CD4-positive, CD25-positive, alpha-beta regulatory T cell (primary cell): ENCODE data around the gene PTPRN2. TPM values are rescaled to one million over a fixed set of nuclear protein-coding genes. Genes with fewer than 3 reads are reported as not detected.

ENCODE experiments used
- ATAC-seq, 2 donors: fragments of 150-1000 bp; cut with Tn5 transposase; one replicate each; pipeline ENCODE4 v1.10.0; 2021; ENCODE audit warnings: low read depth in 2 of 2, moderate number of reproducible peaks in 2 of 2, moderate library complexity in 1 of 2
- DNase-seq, 3 donors: peaks; one replicate each; pipeline versions ENCODE4 v3.0.0 to v3.0.0-alpha.2; 2012 to 2022; ENCODE audit warnings: mixed read lengths in 1 of 3
- H3K27ac ChIP-seq: one replicate; pipeline ENCODE4 v1.7.0; 2013; ENCODE audit warnings: mild to moderate bottlenecking, low read length; ENCODE audit not compliant: insufficient read depth, poor library complexity, severe bottlenecking
- H3K27me3 ChIP-seq: one replicate; pipeline ENCODE4 v1.7.0; 2013; ENCODE audit warnings: low read length; ENCODE audit not compliant: control insufficient read depth, insufficient read depth
- H3K36me3 ChIP-seq: one replicate; pipeline ENCODE4 v1.7.0; 2013; ENCODE audit warnings: mild to moderate bottlenecking, low read length, moderate library complexity; ENCODE audit not compliant: control insufficient read depth, insufficient read depth
- H3K4me1 ChIP-seq: 2 replicates; pipeline ENCODE4 v1.7.0; 2013; ENCODE audit warnings: mild to moderate bottlenecking, low read length; ENCODE audit not compliant: insufficient read depth, control insufficient read depth, poor library complexity, severe bottlenecking
- H3K4me3 ChIP-seq: one replicate; pipeline ENCODE4 v1.7.0; 2013; ENCODE audit warnings: low read depth, mild to moderate bottlenecking, low read length, moderate library complexity
- H3K9me3 ChIP-seq, 2 experiments: 1 replicate in 1 of 2; 2 replicates in 1 of 2; pipeline ENCODE4 v1.7.0; 2013; ENCODE audit warnings: low read length in 2 of 2, mild to moderate bottlenecking in 1 of 2, moderate library complexity in 1 of 2; ENCODE audit not compliant: control insufficient read depth in 2 of 2
- H3K27ac Mint-ChIP-seq, 3 donors: one replicate each; pipeline ENCODE4 v1.8.0; 2020 to 2022; ENCODE audit warnings: mild to moderate bottlenecking in 3 of 3, mixed read lengths in 3 of 3, moderate library complexity in 2 of 3
- H3K27me3 Mint-ChIP-seq: one replicate; pipeline ENCODE4 v1.8.0; 2022; ENCODE audit warnings: mild to moderate bottlenecking, mixed read lengths
- H3K36me3 Mint-ChIP-seq: one replicate; pipeline ENCODE4 v1.8.0; 2020; ENCODE audit warnings: mixed read lengths
- H3K4me1 Mint-ChIP-seq, 4 donors: one replicate each; pipeline ENCODE4 v1.8.0; 2020 to 2022; ENCODE audit warnings: mixed read lengths in 4 of 4, mild to moderate bottlenecking in 1 of 4
- H3K4me3 Mint-ChIP-seq, 4 donors: one replicate each; pipeline ENCODE4 v1.8.0; 2020 to 2022; ENCODE audit warnings: mild to moderate bottlenecking in 4 of 4, mixed read lengths in 4 of 4, moderate library complexity in 3 of 4
- H3K9me3 Mint-ChIP-seq, 7 donors: one replicate each; pipeline ENCODE4 v1.8.0; 2020 to 2022; ENCODE audit warnings: mixed read lengths in 7 of 7, mild to moderate bottlenecking in 3 of 7, moderate library complexity in 2 of 7
- polyA plus RNA-seq, 4 donors: library from polyadenylated mRNA; unstranded; fragments of 300-500 nt; fragmentation: Illumina TruSeq; gene quantifications; one replicate each; pipeline ENCODE4 v1.2.3, GENCODE V29; 2021
- total RNA-seq: library from RNA; stranded (reverse); gene quantifications from one replicate; pipeline ENCODE4 v1.2.3, GENCODE V29; 2022

PTPRN2 gene
- total and polyA plus RNA-seq, 5 donors from 2014 or later: 1.6 to 4.7 (median 2.7) TPM

DNA sequence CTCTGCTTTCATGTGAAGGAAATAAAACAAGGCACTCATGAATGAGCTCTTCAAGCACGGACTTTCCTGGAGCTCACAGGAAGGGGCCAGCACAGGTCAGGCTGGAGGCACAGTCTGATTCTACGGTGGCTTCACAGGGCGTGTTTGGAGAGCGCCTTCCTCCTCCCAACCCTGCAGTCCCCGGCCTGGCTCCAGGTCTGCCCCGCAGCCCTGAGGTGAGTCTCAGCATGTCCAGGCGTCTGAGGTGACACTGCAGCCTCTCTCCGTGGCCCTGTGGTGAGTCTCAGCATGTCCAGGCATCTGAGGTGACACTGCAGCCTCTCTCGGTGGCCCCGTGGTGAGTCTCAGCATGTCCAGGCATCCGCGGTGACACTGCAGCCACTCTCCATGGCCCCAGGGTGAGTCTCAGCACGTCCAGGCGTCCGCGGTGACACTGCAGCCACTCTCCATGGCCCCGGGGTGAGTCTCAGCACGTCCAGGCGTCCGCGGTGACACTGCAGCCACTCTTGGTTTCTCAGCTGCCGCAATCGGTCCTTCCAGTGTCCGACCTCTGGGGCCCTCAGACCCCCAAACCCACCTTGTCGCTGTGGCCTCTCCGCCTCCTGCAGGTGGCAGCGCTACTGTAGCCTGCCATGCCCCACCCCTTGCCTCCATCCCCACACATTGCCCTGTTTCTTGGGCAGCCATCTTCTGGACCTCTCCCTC, 869.2 kb downstream of the PTPRN2 start:
- no peak for ATAC-seq
- H3K36me3 ChIP-seq: no peaks in the 10 kb centered on the region
- H3K36me3 Mint-ChIP-seq: no peaks in the 10 kb centered on the region
- H3K4me3 ChIP-seq: no peak overlapping the region
- no peaks in the 10 kb centered on the region for H3K4me1 Mint-ChIP-seq
- no peaks in the 10 kb centered on the region for H3K4me1 ChIP-seq
- no peak overlapping the region for H3K4me3 Mint-ChIP-seq
- H3K27me3 ChIP-seq: no peaks in the 10 kb centered on the region
- no peaks in the 10 kb centered on the region for H3K9me3 ChIP-seq
- no peak overlapping the region for H3K27ac ChIP-seq
- no peak overlapping the region for H3K27ac Mint-ChIP-seq
- no peaks in the 10 kb centered on the region for H3K9me3 Mint-ChIP-seq
- no peak for DNase-seq
- no peaks in the 10 kb centered on the region for H3K27me3 Mint-ChIP-seq

- H3K9me3 ChIP-seq: no peaks in the 10 kb centered on the region
- Mint-ChIP-seq H3K36me3 (no peaks in the 10 kb centered on the region), H3K9me3 (no peaks in the 10 kb centered on the region), H3K4me3 (no peak overlapping the region), H3K27me3 (no peaks in the 10 kb centered on the region), H3K27ac (no peak overlapping the region), H3K4me1 (no peaks in the 10 kb centered on the region)
- DNase-seq (no peak), ATAC-seq (no peak)
- H3K4me3 ChIP-seq: no peak overlapping the region
- no peaks in the 10 kb centered on the region for H3K36me3 ChIP-seq
- no peaks in the 10 kb centered on the region for H3K27me3 ChIP-seq
- H3K27ac ChIP-seq: no peak overlapping the region
- H3K4me1 ChIP-seq: no peaks in the 10 kb centered on the region
Observed at GRCh38 chr7:157717211-157718174, 870.1 kb downstream of the PTPRN2 start.

DNA sequence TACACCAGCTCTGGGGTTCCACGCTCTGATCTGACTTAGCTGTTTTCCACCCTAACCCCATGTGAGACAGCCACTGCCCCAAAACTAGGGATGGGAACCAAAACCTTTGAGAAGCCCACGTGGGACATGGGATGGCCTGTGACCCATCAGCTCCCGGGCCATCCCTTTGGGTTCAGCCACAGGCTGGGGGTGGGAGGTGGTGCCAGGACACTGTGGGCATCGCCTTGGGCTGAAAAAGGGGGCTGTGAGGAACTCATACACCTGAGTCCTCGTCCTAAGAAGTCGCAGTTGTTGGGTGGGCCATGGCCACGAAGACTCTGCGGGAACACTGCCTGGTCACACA, 871.7 kb downstream of the PTPRN2 start:
- no peak for ATAC-seq
- Mint-ChIP-seq H3K27me3 (no peaks in the 10 kb centered on the region), H3K4me3 (no peak overlapping the region), H3K9me3 (no peaks in the 10 kb centered on the region), H3K36me3 (no peaks in the 10 kb centered on the region), H3K4me1 (no peaks in the 10 kb centered on the region), H3K27ac (no peak overlapping the region)
- Histone ChIP-seq H3K4me1 (no peaks in the 10 kb centered on the region), H3K27ac (no peak overlapping the region), H3K9me3 (no peaks in the 10 kb centered on the region), H3K27me3 (no peaks in the 10 kb centered on the region), H3K36me3 (no peaks in the 10 kb centered on the region), H3K4me3 (no peak overlapping the region)
- DNase-seq: no peak

DNA sequence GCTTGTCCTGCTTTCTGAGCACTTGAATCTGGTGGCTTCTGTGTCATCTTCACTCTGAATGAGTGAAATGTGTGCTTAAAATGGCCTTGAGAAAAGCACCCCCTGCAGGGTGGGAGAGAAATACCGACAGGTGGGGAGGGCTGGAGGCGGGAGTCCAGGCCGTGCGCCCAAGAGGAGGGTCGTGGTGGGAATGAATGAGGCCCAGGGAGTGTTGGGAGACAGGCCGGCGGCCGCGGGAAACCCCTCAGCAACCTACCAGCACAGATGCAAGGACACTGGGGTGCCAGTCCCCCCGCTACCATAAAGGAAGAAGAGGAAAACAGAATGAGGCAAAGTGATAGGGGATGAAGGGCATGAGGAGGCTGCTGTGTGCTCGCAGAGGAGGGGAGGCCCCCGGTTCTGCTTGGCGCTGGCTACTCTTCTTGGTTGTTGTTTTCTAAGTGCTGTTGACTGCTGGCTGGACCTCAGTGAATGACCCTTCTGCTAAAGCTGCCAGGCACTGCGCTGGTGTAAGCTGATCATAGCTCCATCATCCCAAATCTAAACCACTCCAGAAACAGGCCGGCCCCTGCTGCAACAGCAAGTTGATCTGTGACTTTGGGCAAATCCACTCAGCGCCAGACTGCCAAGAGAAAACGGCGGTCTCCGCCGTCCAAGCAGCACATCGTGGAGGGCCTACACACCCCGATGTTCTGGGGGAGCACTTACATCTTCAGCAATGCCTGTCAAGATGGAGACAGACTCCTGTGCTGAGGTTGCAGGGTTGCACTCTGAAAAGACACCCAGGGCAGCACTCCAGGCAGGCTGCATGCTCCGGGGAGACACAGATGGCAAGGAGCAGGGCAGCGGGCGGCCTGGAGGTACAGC, 872.3 kb downstream of the PTPRN2 start:
- no peaks in the 10 kb centered on the region for H3K4me1 Mint-ChIP-seq
- Histone ChIP-seq H3K4me3 (no peak overlapping the region), H3K27me3 (no peaks in the 10 kb centered on the region), H3K27ac (no peak overlapping the region), H3K36me3 (no peaks in the 10 kb centered on the region), H3K4me1 (no peaks in the 10 kb centered on the region), H3K9me3 (no peaks in the 10 kb centered on the region)
- H3K9me3 Mint-ChIP-seq: no peaks in the 10 kb centered on the region
- H3K36me3 Mint-ChIP-seq: no peaks in the 10 kb centered on the region
- no peak for ATAC-seq
- no peak overlapping the region for H3K27ac Mint-ChIP-seq
- no peaks in the 10 kb centered on the region for H3K27me3 Mint-ChIP-seq
- DNase-seq: no peak
- H3K4me3 Mint-ChIP-seq: no peak overlapping the region

- Histone ChIP-seq H3K4me1 (no peaks in the 10 kb centered on the region), H3K36me3 (no peaks in the 10 kb centered on the region), H3K4me3 (no peak overlapping the region), H3K27ac (no peak overlapping the region), H3K27me3 (no peaks in the 10 kb centered on the region), H3K9me3 (no peaks in the 10 kb centered on the region)
- H3K4me3 Mint-ChIP-seq: no peak overlapping the region
- no peak for DNase-seq
- H3K27ac Mint-ChIP-seq: no peak overlapping the region
- ATAC-seq: no peak
- no peaks in the 10 kb centered on the region for H3K4me1 Mint-ChIP-seq
- no peaks in the 10 kb centered on the region for H3K36me3 Mint-ChIP-seq
- no peaks in the 10 kb centered on the region for H3K27me3 Mint-ChIP-seq
- no peaks in the 10 kb centered on the region for H3K9me3 Mint-ChIP-seq
Observed at GRCh38 chr7:157714166-157715070, 873.2 kb downstream of the PTPRN2 start.

- H3K9me3 Mint-ChIP-seq: no peaks in the 10 kb centered on the region
- Histone ChIP-seq H3K27me3 (no peaks in the 10 kb centered on the region), H3K4me3 (no peak overlapping the region), H3K4me1 (no peaks in the 10 kb centered on the region), H3K27ac (no peak overlapping the region), H3K36me3 (no peaks in the 10 kb centered on the region), H3K9me3 (no peaks in the 10 kb centered on the region)
- no peak for DNase-seq
- no peaks in the 10 kb centered on the region for H3K36me3 Mint-ChIP-seq
- no peaks in the 10 kb centered on the region for H3K4me1 Mint-ChIP-seq
- no peaks in the 10 kb centered on the region for H3K27me3 Mint-ChIP-seq
- H3K4me3 Mint-ChIP-seq: no peak overlapping the region
- no peak for ATAC-seq
- no peak overlapping the region for H3K27ac Mint-ChIP-seq
Observed at GRCh38 chr7:157713591-157713990, 874.0 kb downstream of the PTPRN2 start.

- Mint-ChIP-seq H3K4me1 (no peaks in the 10 kb centered on the region), H3K9me3 (no peaks in the 10 kb centered on the region), H3K27me3 (no peaks in the 10 kb centered on the region), H3K4me3 (no peak overlapping the region), H3K27ac (no peak overlapping the region), H3K36me3 (no peaks in the 10 kb centered on the region)
- H3K4me3 ChIP-seq: no peak overlapping the region
- DNase-seq (no peak), ATAC-seq (no peak)
- H3K4me1 ChIP-seq: no peaks in the 10 kb centered on the region
- no peaks in the 10 kb centered on the region for H3K27me3 ChIP-seq
- no peaks in the 10 kb centered on the region for H3K9me3 ChIP-seq
- no peak overlapping the region for H3K27ac ChIP-seq
- H3K36me3 ChIP-seq: no peaks in the 10 kb centered on the region
Observed at GRCh38 chr7:157712666-157713235, 874.9 kb downstream of the PTPRN2 start.
